ENCODE measurements around the gene DLAT.
"Not testable (repeated sequence)": the region's sequence is repeated elsewhere in the genome, so short reads cannot be mapped to it uniquely, and the experiment has no call there.

Gene DLAT

DNA sequence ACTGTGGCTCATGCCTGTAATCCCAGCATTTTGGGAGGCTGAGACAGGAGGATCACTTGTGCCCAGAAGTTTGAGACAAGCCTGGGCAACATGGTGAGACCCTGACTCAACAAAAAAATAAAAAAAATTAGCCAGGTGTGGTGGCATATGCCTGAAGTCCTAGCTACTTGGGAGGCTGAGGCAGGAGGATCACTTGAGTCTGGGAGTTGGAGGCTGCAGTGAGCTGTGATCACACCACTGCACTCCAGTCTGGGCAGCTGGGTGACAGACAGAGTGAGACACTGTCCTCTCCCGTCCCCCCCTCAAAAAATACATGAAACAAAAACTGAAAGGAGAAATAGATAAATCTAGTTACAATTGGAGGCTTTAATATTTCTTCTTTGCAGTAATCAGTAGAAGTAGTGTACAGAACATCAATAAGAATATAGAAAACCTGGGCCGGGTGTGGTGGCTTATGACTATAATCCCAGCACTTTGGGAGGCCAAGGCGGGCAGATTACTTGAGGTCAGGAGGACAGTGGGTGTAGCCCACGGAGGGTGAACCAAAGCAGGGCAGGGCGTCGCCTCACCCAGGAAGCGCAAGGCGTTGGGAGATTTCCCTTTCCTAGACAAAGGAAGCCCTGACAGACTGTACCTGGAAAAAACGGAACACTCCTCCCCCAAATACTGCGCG lies 19.6 kb upstream of the DLAT start:
- DNase-seq: no peak

DNA sequence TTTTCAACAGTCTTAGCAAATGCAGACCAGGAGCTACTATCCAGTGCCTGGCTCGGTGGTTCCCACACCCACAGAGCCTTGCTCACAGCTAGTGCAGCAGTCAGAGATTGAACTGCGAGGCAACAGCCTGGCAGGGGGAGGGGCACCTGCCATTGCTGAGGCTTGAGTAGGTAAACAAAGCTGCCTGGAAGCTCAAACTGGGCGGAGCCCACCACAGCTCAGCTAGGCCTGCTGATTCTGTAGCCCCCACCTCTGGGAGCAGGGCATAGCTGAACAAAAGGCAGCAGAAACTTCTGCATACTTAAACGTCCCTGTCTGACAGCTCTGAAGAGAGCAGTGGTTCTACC lies 19.1 kb upstream of the DLAT start:
- not testable (repeated sequence) for DNase-seq

DNA sequence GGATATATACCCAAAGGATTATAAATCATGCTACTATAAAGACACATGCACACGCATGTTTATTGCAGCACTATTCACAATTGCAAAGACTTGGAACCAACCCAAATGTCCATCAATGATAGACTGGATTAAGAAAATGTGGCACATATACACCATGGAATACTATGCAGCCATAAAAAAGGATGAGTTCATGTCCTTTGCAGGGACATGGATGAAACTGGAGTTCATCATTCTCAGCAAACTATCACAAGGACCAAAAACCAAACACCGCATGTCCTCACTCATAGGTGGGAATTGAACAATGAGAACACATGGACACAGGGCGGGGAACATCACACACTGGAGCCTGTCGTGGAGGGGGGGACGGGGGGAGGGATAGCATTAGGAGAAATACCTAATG lies 13.8 kb upstream of the DLAT start:
- DNase-seq: not testable (repeated sequence)

DNA sequence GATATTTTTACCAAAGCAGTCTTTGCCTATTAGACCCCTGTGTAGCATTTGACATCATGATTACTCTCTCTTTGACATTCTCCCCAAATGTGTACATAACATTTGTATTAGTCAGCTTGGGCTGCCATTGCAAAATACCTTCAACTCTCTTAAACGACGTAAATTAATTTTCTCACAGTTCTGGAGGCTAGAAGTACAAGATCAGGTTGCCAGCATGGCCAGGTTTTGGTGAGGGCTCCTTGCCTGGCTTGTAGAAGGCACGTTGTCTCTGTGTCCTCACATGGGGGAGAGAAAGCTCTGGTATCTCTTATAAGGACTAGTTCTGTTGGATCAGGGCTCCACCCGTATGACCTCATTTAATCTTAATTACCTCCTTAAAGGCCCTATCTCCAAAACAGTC lies 12.3 kb upstream of the DLAT start:
- no peak for DNase-seq

DNA sequence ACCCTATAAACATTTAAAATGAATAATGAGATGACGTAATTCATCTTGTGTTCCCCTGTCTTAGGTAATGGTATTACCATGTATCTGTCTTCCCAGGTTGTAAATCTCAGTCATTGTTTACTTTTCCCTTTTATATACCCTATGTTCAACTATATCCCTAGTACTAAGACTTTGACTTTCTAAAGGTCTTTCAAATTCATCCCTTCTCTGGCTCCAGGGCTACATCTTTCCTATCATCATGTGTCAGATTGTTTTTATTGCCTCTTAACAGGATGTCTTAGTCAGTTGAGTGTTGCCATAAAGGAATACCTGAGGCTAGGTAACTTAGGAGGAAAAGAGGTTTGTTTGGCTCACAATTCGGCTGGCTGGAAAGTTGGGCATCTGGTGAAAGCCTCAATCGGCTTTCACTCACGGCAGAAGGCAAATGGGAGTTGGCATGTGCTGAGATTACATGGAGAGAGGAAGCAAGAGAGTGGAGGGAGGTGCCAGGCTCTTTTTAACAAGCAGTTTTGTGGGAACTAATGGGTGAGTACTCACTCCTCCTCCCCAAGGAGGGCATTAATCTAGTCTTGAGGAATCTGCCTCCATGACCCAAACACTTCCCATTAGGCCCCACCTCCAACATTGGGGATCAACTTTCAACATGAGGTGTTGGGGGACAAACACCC lies 11.6 kb upstream of the DLAT start:
- DNase-seq: no peak

DNA sequence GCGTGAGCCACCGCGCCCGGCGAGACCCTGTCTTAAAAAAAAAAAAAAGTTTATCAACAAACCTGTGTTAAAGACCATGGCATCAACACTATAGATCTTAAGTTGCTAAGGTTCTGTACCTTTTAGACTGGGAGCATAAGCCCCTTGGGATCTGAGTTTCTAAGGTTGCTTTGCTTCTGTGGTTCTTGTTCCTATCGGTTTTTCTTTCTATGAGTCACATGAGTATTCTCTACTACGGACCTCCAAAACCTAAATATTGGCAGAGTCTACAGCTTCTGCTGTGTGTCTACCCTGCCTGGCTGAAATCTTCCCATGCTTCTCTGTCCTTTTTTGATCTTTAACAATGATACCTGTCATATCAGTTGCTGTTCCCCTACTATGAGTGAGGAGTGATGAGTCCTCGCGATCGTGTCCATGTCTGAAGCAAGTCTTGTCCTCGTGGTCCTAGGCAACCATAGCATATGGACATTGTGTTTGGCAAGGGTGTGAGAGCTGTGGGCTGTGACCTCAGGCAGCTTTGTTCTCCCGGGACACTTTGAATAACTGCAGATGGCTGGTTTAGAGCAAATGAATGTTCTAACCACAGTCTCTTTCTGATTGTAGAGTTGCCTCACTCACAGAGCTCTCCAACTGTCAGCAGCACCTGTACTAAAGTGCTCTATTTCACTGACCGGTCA lies 9.0 kb upstream of the DLAT start:
- no peak for DNase-seq

DNA sequence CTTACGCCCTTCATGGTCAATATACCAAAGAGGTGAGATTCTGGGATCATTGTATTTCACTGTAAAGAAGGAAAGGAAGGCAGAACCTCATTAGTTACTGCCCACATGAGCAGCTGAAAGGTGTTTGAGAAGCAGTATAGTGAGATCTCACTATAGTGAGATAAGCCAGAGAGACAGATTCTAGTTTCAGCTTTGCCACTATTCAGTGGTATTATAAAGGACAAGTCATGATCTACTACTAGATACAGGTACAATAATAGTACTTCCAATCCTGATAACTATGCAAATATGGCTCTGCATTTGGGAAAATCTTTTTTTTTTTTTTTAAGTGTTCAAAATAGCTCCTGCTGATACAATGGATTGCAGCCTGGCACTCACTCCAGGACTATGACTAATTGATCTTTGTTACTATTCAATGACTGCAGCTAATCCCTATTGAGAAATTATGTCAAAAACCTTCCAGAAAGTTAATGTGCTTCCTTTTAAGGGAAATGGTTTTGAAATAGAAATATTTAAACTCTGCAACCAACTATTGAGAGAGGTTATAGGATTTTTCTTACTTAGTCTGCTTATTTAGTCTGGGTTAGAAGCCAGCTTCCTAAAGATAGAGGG lies 8.3 kb upstream of the DLAT start:
- no peak for DNase-seq

DNA sequence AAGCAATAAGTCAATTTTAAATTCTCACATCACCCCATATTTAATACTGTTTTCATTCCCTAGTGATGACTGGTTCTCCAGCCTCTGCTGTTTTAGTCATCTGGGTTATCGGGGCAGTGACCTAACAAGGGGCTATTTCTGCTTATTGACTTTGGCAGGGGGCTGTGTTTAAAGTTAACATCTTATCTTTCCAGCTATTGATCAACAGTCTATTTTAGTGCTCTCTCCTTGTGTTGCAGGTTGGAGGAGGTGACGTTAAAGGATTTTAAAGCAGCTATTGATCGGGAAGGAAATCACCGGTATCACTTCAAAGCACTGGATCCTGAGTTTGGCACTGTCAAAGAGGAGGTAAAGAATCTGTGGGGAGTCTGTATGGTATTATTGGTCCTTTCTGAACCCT lies 7.7 kb upstream of the DLAT start:
- DNase-seq: no peak

DNA sequence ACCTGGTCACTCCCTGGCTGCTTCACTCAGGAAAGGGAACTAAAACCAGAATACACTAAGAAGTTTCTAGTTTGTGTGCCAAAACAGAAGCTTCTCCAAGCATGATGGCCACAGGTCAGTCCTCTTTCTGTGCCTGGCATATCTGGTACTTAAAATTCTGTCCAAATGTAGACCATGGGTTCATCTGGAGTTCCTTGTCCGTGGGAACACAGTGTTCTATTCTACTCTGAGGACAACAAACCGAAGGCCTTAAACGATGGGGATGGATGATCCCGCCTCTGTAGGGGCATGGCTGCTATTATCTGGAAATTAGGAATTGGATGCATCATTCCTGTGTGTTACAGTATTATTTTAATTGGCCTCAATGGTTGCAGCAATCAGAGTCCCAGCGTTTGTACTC lies 6.1 kb upstream of the DLAT start:
- no peak for DNase-seq

DNA sequence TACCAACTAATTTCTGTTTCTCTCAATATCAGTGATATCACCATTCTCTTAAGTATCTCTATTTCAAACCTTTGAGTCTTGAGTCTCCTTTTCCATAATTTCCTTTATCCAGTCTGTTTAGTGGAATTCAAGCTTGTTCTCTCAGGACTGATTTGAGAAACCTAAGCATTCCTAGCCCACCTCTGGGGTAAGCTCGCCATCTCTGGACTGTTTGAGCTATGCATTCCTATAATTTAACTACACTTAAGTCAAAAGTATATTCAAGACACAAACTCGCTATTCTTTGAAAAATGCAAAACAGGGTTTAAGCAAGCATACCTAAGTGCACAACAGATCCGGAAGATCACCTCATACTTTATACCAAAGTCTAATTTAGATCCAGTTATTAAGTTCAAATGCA lies 2.1 kb upstream of the DLAT start:
- DNase-seq: no peak

DNA sequence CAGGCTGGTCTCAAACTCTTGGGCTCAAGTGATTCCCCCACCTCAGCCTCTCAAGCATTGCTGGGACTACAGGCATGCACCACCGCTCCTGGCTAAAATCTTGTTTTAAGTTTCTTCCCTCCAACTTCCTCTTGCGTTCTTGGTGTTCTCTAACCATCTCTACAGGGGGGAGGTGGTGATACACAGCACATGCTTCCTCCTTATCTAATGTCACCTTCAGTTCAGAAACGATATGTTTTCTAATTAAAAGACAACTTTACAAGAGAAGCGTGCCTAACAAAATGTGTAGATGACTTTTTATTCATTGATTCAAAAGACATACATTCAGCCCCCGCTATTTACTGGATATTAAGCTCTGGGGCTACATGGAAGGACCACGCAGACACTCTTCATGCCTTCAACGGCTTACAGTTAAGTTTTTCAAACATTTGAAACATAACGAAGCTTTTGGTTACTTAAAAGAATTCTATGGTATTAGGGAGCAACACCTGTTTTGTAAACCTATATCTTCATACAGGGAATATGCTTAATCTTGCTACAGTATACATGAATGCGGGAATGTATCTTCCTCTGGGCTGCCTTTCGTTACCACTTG lies 933 bp upstream of the DLAT start:
- no peak for DNase-seq

DNA sequence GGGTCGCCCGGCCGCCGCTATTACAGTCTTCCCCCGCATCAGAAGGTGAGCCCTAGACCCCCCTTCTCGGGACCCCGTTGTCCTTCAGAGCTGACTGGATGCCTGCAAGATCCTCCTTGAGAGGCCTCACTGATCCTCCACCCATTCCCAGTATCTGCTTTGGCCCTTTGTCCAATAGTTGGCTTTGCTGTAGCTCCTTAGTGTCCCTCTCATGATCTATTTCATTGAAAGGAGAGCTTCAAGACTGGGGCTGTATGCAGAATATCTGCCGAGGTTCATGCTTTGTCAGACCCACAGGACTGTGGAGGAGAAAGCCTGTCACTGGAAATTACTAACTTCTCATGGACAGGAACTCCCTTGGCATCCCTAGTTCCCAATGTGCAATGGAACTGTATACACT lies 499 bp downstream of the DLAT start:
- no peak for DNase-seq

DNA sequence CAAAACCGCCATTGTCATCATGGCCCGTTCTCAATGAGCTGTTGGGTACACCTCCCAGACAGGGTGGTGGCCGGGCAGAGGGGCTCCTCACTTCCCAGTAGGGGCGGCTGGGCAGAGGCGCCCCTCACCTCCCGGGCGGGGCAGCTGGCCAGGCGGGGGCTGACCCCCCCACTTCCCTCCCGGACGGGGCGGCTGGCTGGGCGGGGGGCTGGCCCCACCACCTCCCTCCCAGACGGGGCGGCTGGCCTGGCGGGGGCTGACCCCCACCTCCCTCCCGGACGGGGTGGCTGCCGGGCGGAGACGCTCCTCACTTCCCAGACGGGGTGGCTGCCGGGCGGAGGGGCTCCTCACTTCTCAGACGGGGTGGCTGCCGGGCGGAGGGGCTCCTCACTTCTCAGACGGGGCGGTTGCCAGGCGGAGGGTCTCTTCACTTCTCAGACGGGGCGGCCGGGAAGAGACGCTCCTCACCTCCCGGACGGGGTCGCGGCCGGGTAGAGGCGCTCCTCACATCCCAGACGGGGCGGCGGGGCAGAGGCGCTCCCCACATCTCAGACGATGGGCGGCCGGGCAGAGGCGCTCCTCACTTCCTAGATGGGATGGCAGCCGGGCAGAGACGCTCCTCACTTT lies 1.7 kb downstream of the DLAT start:
- not testable (repeated sequence) for DNase-seq

DNA sequence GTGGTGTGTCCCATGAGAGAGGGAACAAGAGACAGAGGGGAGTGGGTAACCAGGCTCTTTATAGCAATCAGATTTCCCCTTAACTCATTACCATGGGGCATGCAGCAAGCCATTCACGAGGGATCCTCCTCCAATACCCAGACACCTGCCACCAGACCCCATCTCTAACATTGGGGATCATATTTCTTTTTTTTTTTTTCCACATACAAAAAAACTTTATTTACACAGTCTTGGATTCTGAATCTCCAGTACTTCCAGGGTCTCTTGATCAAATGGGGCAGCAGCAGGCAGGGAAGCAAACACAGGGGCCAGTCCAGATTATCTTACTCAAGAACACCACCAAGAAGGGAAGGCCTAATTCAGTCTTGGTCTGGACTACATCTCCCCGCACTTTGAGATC lies 4.3 kb downstream of the DLAT start:
- DNase-seq: no peak

DNA sequence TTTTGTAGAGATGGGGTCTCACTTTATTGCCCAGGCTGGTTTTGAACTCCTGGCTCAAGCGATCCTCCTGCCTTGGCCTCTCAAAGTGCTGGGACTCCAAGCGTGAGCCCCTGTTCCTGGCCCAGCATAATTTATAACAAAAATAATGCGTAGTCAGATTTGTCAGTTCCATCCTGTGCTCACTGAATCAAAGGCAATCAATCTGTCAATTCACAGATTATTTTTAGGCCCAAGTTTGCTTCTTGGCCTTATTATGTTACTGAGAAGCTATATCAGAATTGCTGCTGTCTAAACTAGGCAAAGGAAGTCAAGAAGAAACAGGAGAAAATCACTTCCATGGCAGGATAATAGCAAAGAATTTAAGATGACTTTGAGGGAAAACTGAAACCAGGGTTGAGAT lies 8.7 kb downstream of the DLAT start:
- no peak for DNase-seq

DNA sequence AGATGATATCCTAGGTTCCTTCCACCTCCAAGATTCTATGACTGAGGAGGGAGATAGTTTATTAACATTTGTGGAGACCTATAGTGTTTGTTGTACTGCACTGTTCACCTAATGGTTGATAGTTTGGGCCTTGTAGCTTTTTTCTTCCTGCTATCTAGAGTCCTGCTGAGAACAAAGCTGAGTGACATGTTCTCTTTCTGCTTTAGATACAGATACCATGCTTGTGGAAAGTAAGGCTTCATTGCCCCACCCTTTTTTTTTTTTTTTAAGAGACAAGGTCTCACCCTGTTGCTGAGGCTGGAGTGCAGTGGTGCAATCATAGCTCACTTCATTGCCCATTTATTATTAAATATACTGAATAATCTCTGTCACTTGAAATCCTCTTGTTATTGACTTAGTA lies 12.3 kb downstream of the DLAT start:
- no peak for DNase-seq

DNA sequence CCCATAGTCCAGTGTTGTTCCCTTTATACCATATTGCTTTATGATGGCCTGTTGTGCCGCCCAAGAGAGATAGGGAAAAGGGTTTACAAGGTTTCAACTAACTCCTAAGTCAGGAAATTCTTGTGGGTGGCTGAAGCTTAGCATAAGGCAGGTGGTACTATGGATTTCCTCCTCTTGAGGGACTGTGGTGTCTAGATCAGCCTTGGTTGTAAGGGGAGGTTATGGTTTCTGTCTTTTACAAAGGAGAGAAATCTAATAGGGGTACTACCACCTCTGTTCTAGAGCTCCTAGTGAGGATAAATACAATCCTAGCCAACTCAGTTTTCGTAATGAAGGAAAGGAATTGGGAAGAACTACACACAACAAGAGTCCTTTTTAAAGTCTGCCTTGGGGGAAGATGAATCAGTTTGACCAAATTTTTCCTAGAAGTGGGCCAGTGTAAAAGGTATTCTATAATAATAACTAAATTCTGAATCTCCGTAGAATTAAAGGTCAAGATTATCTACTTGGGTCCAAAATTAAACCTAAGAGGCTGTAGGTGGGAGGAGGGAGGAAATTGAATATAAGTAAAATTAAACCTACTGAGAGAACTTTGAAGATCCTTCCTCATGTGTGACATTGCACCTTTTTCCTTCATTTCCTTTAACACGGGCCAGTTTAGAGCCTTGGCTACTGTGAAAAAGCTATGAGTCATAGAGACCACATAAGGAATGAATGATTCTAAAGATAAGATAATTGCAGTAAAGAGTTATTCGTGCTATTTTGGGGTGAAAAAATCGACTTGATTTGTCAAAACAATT lies 17.2 kb downstream of the DLAT start:
- DNase-seq: no peak

DNA sequence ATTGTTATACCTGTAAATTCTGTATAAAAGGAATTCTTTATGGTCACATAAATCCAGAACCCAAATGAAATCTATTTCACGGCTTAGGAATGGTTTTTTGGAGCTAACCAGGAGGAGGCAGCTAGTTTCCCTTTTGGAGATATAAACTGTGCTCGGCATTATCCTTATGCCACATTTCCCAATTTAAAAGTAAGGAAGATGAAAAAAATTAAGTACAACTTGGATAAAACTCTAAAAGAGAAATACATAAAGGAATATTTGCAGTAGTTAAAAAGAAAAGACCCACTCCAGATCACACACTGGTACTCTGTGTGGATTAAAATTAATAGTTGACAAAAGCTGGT lies 17.7 kb downstream of the DLAT start:
- DNase-seq: no peak

DNA sequence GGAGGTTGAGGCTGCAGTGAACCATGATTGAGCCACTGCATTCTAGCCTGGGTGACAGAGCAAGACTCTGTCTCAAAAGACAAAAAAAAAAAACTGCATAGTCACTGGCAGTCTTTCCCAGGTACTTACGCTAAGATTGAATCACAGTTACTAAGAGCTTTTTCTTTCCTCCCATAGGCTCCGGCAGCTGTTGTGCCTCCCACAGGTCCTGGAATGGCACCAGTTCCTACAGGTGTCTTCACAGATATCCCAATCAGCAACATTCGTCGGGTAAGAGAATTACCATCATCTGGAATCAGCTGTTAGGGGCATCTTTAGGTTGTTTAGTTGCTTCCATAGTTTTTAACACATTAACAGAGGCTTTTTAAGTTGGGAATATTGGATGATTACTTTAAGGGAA lies 19.8 kb downstream of the DLAT start:
- no peak for DNase-seq

DNA sequence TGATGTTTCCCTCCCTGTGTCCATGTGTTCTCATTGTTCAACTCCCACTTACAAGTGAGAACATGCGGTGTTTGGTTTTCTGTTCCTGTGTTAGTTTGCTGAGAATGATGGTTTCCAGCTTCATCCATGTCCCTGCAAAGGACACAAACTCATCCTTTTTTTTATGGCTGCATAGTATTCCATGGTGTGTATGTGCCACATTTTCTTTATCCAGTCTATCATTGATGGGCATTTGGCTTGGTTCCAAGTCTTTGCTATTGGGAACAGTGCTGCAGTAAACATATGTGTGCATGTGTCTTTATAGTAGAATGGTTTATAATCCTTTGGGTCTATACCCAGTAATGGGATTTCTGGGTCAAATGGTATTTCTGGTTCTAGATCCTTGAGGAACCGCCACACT lies 21.4 kb downstream of the DLAT start:
- not testable (repeated sequence) for DNase-seq

DNA sequence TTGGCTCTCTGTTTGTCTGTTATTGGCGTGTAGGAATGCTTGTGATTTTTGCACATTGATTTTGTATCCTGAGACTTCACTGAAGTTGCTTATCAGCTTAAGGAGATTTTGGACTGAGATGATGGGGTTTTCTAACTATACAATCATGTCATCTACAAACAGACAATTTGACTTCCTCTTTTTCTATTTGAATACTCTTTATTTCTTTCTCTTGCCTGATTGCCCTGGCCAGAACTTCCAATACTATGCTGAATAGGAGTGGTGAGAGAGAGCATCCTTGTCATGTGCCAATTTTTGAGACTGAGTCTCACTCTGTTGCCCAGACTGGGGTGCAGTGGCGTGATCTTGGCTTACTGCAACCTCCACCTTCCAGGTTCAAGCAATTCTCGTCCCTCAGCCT lies 23.0 kb downstream of the DLAT start:
- DNase-seq: not testable (repeated sequence)

DNA sequence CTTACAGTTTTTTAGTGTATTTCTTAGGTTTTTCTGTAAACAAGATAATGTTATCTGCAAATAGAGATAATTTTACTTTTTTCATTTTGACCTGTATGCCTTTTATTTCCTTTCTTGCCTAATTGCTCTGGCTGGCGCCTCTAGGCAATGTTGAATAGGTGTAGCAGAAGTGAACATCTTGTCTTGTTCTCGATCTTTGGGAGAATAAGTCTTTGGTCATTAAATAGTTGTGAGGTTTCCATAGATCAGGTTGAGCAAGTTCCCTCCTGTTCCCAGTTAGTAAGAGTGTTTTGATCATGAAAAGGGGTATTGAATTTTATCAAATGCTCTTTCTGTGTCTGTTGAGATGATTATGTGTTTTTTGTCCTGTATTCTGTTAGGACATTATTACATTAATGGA lies 24.6 kb downstream of the DLAT start:
- DNase-seq: no peak

Measured in T-helper 9 cell (primary cell).